ENCODE measurements around the gene LRBA.

DNA sequence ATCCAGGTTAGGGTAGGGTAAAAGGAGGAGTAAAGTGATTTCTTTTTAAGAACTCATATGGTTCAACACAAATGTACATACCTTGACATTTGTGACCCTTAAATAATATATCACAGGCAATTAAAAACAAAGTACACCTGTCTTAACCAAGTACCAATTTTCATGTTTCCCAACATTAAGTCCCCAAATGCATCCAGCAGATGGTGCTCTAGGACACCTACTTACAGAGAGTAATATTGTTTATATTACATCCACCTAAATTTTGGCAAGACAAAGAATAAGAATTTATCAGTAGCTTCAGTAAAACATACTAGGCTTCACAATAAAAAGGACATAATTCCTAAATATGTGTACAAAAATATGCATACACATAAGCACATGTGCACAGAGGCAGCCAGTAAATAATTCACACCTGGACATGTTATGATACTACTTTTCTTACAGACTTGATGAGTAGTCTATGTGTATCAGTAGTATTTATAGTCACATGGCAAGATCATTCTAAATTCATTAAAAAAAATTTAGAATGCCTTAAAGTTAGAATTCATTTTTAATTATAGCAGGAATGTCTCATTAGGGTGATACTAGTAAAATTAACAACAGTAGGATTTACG lies 717.1 kb downstream of the LRBA start:
- TF ChIP-seq CTCF (conservative IDR thresholded peaks at IDR 0.05) (peak; percentile 66), EZH2 (IDR thresholded peaks at IDR 0.05; ENCODE audit: low read depth) (no peak)

Measured in PC-9 (cell line).